ENCODE results near the gene HID1.

The HID1 gene

DNA sequence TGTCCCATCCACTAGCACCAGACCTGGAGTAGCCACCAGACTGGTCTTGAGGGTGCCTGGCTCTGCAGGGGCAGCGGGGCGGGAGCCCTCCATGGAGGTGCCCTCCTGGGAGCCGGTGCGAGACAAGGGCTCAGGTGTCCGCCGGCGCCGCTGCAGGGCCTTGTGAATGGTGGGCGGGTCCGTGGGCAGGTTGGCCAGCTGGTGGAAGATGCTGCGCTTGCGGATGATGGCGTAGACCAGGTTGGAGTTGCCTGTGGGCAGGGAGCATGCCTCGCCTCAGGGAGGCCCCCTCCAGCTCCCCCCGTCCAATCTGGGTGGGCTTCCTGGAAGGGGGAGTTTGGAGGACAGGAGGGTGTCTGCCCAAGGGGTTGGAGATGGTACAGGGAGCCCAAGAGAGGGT, 18.4 kb downstream of the HID1 start:
- no peaks in the 10 kb centered on the region; the same call in 1 of the 2 replicates for H3K4me1 ChIP-seq (ENCODE audit: insufficient read depth, low read length)
- no peak overlapping the region for H3K9ac ChIP-seq (ENCODE audit: low read depth, low read length)
- WGBS: 91% methylated on average over 15 of the region's 15 CpGs
- no peaks in the 10 kb centered on the region for H3K36me3 ChIP-seq (ENCODE audit: insufficient read depth, low read length)
- H3K27ac ChIP-seq (ENCODE audit: low read depth, low read length): no peak overlapping the region
- H3K27me3 ChIP-seq (ENCODE audit: insufficient read depth, low read length): peaks cover 11% of the 10 kb centered on the region
- H3K4me3 ChIP-seq (ENCODE audit: low read length): no peak overlapping the region
- no peaks in the 10 kb centered on the region for H3K9me3 ChIP-seq (ENCODE audit: insufficient read depth, low read depth, low read length)

DNA sequence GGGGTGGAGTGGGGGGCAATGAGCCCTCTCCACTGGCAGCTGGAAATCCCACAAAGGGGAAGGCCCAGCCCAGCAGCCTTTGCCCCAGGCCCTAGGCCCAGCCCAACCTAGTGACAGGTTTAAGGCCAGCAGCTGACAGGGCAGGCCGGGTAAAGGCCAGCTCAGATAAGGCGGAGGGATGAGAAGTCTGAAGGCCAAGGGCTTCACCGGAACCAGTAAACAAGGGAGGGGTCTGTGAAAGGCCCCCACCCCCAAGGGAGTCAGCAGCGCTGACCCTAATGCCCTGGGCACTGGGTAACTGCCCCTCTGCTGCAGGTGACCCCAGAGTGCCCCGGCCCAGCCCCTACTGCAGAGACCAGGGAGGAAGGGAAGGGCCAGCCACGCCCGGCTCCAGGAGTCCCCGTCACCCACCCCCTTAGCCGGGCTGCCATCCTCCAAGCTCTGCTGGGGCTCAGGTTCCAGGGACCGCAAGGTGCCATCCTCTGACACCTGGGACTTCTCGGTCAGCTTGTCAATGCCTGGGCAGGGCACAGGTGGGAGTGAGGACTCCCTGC, 19.3 kb downstream of the HID1 start:
- no peak overlapping the region for H3K27ac ChIP-seq (ENCODE audit: low read depth, low read length)
- WGBS: 91% methylated on average over 11 of the region's 11 CpGs
- no peak overlapping the region for H3K4me3 ChIP-seq (ENCODE audit: low read length)
- no peaks in the 10 kb centered on the region; the same call in 1 of the 2 replicates for H3K4me1 ChIP-seq (ENCODE audit: insufficient read depth, low read length)
- H3K9me3 ChIP-seq (ENCODE audit: insufficient read depth, low read depth, low read length): no peaks in the 10 kb centered on the region
- H3K27me3 ChIP-seq (ENCODE audit: insufficient read depth, low read length): peaks cover 3% of the 10 kb centered on the region
- no peak overlapping the region for H3K9ac ChIP-seq (ENCODE audit: low read depth, low read length)
- H3K36me3 ChIP-seq (ENCODE audit: insufficient read depth, low read length): no peaks in the 10 kb centered on the region

DNA sequence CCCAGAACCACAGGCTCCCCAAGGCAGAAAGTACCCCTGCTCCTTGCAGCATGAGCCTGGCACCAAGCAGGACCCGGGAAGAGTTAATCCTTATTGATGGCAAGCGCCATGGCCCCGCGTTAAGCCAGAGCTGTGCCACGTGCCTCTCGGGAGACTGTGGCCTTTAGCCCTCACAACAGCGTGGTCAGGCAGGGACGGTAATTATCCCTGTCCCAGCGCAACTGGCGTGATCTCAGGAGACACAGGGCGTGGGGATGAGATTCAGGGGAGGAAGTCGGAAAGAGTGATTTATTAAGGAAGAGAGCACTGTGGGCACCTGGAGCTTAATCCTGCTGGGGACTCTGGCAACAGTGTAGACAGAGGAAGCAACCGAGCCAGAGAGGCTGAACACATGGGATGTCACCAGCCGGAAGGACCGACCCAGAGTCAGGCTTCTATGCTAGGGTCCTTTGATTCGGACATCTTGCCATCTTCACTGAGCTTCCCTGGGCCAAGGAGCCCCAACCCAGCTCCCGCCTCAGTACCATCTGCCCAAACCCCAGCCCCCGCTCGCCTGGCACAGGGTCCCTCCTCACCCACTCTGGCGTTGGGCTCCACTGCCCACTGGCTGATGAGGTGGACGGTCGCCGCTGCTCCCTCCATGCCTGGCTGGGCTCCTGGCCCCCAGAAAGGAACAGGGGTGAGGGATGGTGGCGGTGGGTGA, 20.0 kb downstream of the HID1 start:
- WGBS: 91% methylated on average over 24 of the region's 24 CpGs
- no peak overlapping the region for H3K4me3 ChIP-seq (ENCODE audit: low read length)
- no peaks in the 10 kb centered on the region for H3K36me3 ChIP-seq (ENCODE audit: insufficient read depth, low read length)
- H3K27ac ChIP-seq (ENCODE audit: low read depth, low read length): no peak overlapping the region
- H3K27me3 ChIP-seq (ENCODE audit: insufficient read depth, low read length): no peaks in the 10 kb centered on the region; the same call in 1 of the 2 replicates
- no peaks in the 10 kb centered on the region; the same call in 1 of the 2 replicates for H3K4me1 ChIP-seq (ENCODE audit: insufficient read depth, low read length)
- H3K9ac ChIP-seq (ENCODE audit: low read depth, low read length): no peak overlapping the region
- no peaks in the 10 kb centered on the region for H3K9me3 ChIP-seq (ENCODE audit: insufficient read depth, low read depth, low read length)

DNA sequence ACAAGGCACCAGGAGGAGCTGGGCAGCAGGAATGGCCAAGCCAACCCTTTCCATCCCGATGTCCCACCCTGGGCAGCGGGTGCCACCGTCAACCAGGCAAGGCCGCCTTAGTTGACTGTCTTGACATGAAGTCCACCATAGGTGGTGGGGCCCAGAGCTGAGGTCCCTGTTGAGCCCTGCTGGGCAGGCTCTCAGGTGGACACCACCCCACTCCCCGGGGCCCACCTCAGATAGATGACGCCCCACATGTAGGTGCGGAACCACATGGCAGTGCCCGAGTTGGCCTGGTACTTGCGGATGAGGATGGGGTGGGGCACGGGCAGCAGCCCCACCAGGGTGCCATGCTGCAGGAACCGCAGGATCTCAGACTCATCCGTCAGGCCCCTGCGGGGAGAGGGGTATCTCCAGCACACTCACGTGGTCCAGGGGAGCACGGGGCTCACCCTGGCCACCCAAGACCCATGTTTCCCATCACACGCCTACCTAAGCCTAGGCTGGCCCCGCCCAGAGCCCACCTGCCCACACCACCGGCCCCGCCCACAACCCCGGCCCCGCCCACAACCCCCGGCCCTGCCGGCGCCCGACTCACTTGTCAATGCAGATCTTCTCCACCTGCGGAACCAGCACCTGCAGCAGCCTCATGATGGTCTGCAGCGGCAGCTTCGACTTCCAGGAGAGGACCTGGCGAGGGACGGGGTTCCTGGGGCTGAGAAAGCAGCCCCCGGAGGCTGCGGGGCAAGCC, 20.7 kb downstream of the HID1 start:
- Histone ChIP-seq H3K36me3 (ENCODE audit: insufficient read depth, low read length) (no peaks in the 10 kb centered on the region), H3K27me3 (ENCODE audit: insufficient read depth, low read length) (no peaks in the 10 kb centered on the region; the same call in 1 of the 2 replicates), H3K9me3 (ENCODE audit: insufficient read depth, low read depth, low read length) (no peaks in the 10 kb centered on the region), H3K4me3 (ENCODE audit: low read length) (no peak overlapping the region), H3K27ac (ENCODE audit: low read depth, low read length) (no peak overlapping the region), H3K4me1 (ENCODE audit: insufficient read depth, low read length) (no peaks in the 10 kb centered on the region; the same call in 1 of the 2 replicates), H3K9ac (ENCODE audit: low read depth, low read length) (no peak overlapping the region)
- WGBS: 80% methylated on average over 32 of the region's 32 CpGs

GRCh38 chr17:74951065-74951464, 21.5 kb downstream of the HID1 start:
- H3K4me3 ChIP-seq (ENCODE audit: low read length): no peak overlapping the region
- H3K9ac ChIP-seq (ENCODE audit: low read depth, low read length): no peak overlapping the region
- WGBS: 88% methylated on average over 3 of the region's 3 CpGs
- H3K4me1 ChIP-seq (ENCODE audit: insufficient read depth, low read length): no peaks in the 10 kb centered on the region; the same call in 1 of the 2 replicates
- H3K9me3 ChIP-seq (ENCODE audit: insufficient read depth, low read depth, low read length): no peaks in the 10 kb centered on the region
- no peaks in the 10 kb centered on the region for H3K27me3 ChIP-seq (ENCODE audit: insufficient read depth, low read length)
- no peak overlapping the region for H3K27ac ChIP-seq (ENCODE audit: low read depth, low read length)
- H3K36me3 ChIP-seq (ENCODE audit: insufficient read depth, low read length): no peaks in the 10 kb centered on the region

- no peak overlapping the region for H3K4me3 ChIP-seq (ENCODE audit: low read length)
- H3K27ac ChIP-seq (ENCODE audit: low read depth, low read length): no peak overlapping the region
- 0 out of 2 replicates have a peak, but pooled peaks cover 2% of the 10 kb centered on the region for H3K27me3 ChIP-seq (ENCODE audit: insufficient read depth, low read length)
- H3K4me1 ChIP-seq (ENCODE audit: insufficient read depth, low read length): no peaks in the 10 kb centered on the region; the same call in 1 of the 2 replicates
- no peaks in the 10 kb centered on the region for H3K36me3 ChIP-seq (ENCODE audit: insufficient read depth, low read length)
- WGBS: 64% methylated on average over 8 of the region's 8 CpGs
- H3K9ac ChIP-seq (ENCODE audit: low read depth, low read length): no peak overlapping the region
- H3K9me3 ChIP-seq (ENCODE audit: insufficient read depth, low read depth, low read length): no peaks in the 10 kb centered on the region
Observed at GRCh38 chr17:74950207-74950606, 22.4 kb downstream of the HID1 start.

DNA sequence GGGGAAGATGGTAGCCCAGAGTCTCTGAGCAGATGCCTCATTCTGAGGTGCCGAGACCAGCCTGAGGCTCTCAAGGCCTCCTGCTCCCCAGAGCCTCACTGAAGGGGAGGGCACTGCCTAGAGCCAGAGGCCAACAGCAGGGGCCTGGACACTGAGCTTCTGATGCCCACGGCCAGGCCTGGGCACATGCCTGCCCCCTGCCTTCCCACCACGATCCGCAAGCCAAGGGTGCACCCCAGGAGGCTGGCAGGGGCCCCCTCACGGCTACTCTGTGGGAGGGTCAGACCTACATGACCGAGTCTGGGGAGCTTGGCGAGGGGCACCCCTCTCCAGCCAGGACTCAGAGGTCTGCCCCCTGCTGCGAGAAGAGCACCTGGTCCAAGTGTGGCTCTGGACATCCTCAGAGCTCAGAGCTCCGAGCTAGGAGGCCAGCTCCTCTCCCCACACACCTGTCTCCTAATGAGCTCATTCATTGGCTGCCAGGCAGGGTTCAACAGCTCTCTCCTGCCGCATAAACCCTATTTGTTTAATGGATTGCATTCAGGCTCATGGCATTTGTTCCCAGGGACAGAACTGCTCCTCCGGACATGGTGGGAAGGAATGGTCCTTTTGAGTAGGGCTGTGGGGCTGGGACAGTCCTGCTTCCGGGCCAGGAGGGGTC, 23.0 kb downstream of the HID1 start:
- Histone ChIP-seq H3K4me1 (ENCODE audit: insufficient read depth, low read length) (no peaks in the 10 kb centered on the region; the same call in 1 of the 2 replicates), H3K36me3 (ENCODE audit: insufficient read depth, low read length) (no peaks in the 10 kb centered on the region)
- WGBS: 74% methylated on average over 12 of the region's 12 CpGs

GRCh38 chr17:74947041-74947754, 25.4 kb downstream of the HID1 start:
- Histone ChIP-seq H3K9me3 (ENCODE audit: insufficient read depth, low read depth, low read length) (no peaks in the 10 kb centered on the region), H3K27me3 (ENCODE audit: insufficient read depth, low read length) (0 out of 2 replicates have a peak, but pooled peaks cover 3% of the 10 kb centered on the region), H3K36me3 (ENCODE audit: insufficient read depth, low read length) (no peaks in the 10 kb centered on the region), H3K27ac (ENCODE audit: low read depth, low read length) (no peak overlapping the region), H3K9ac (ENCODE audit: low read depth, low read length) (no peak overlapping the region), H3K4me3 (ENCODE audit: low read length) (no peak overlapping the region), H3K4me1 (ENCODE audit: insufficient read depth, low read length) (peaks cover 5% of the 10 kb centered on the region; the same call in 1 of the 2 replicates)
- 91% methylated on average over 17 of the region's 17 CpGs for WGBS

More for the DNA sequence above, 23.0 kb downstream of the HID1 start:
- Histone ChIP-seq H3K9ac (ENCODE audit: low read depth, low read length) (no peak overlapping the region), H3K4me3 (ENCODE audit: low read length) (no peak overlapping the region), H3K27me3 (ENCODE audit: insufficient read depth, low read length) (0 out of 2 replicates have a peak, but pooled peaks cover 3% of the 10 kb centered on the region), H3K9me3 (ENCODE audit: insufficient read depth, low read depth, low read length) (no peaks in the 10 kb centered on the region), H3K27ac (ENCODE audit: low read depth, low read length) (no peak overlapping the region)

- 90% methylated on average over 14 of the region's 14 CpGs for WGBS
- Histone ChIP-seq H3K9ac (ENCODE audit: low read depth, low read length) (no peak overlapping the region), H3K27me3 (ENCODE audit: insufficient read depth, low read length) (0 out of 2 replicates have a peak, but pooled peaks cover 6% of the 10 kb centered on the region), H3K4me3 (ENCODE audit: low read length) (no peak overlapping the region), H3K27ac (ENCODE audit: low read depth, low read length) (no peak overlapping the region), H3K9me3 (ENCODE audit: insufficient read depth, low read depth, low read length) (no peaks in the 10 kb centered on the region), H3K4me1 (ENCODE audit: insufficient read depth, low read length) (peaks cover 5% of the 10 kb centered on the region; the same call in 1 of the 2 replicates), H3K36me3 (ENCODE audit: insufficient read depth, low read length) (no peaks in the 10 kb centered on the region)
Observed at GRCh38 chr17:74946641-74947040, 25.9 kb downstream of the HID1 start.

- Histone ChIP-seq H3K4me3 (ENCODE audit: low read length) (no peak overlapping the region), H3K27me3 (ENCODE audit: insufficient read depth, low read length) (peaks cover 15% of the 10 kb centered on the region), H3K36me3 (ENCODE audit: insufficient read depth, low read length) (no peaks in the 10 kb centered on the region), H3K27ac (ENCODE audit: low read depth, low read length) (no peak overlapping the region), H3K4me1 (ENCODE audit: insufficient read depth, low read length) (peaks cover 5% of the 10 kb centered on the region; the same call in 1 of the 2 replicates), H3K9me3 (ENCODE audit: insufficient read depth, low read depth, low read length) (no peaks in the 10 kb centered on the region), H3K9ac (ENCODE audit: low read depth, low read length) (no peak overlapping the region)
- WGBS: 80% methylated on average over 6 of the region's 6 CpGs
Observed at GRCh38 chr17:74945543-74945942, 27.0 kb downstream of the HID1 start.
